Testis (tissue), 3 donors: ENCODE results near the gene CDC16. TPM values are rescaled to one million over a fixed set of nuclear protein-coding genes. Genes with fewer than 3 reads are reported as not detected.
"Not testable (repeated sequence)": the region's sequence is repeated elsewhere in the genome, so short reads cannot be mapped to it uniquely, and the experiment has no call there.

ENCODE experiments used
- DNase-seq: peaks from one replicate; pipeline ENCODE4 v3.0.0-alpha.2; 2019
- H3K27ac ChIP-seq, 2 donors: fragments of 200-600 bp; sonication (generic); one replicate each; pipeline ENCODE4 v1.5.1; 2019
- H3K27me3 ChIP-seq: fragments of 200-600 bp; sonication (generic); one replicate; pipeline ENCODE4 v1.5.1; 2019
- H3K36me3 ChIP-seq: fragments of 200-600 bp; sonication (generic); one replicate; pipeline ENCODE4 v1.5.1; 2017; ENCODE audit warnings: low read depth; ENCODE audit errors: missing control alignments
- H3K4me1 ChIP-seq: fragments of 200-600 bp; sonication (generic); one replicate; pipeline ENCODE4 v1.5.1; 2019
- H3K4me3 ChIP-seq, 2 donors: fragments of 200-600 bp; sonication (generic); one replicate each; pipeline ENCODE4 v1.5.1; 2017 to 2019
- H3K9me3 ChIP-seq: fragments of 200-600 bp; sonication (generic); one replicate; pipeline ENCODE4 v1.5.1; 2017
- POLR2A ChIP-seq: fragments of 450-650 bp; IDR thresholded peaks from one replicate; pipeline ENCODE4 v1.6.1; 2017; ENCODE audit warnings: antibody characterized with exemption, mild to moderate bottlenecking, moderate library complexity
- WGBS, 2 donors: methylation state at CpG; one replicate each; pipeline ENCODE4 v1.1.5; 2018; 5-methylcytosine and 5-hydroxymethylcytosine counted together
- intact Hi-C: fragments of 100-400 bp; cut with DNase I; formaldehyde crosslinking; loops from one replicate; pipeline ENCODE4 v1.15.1; 2023; ENCODE audit warnings: low total_unique reads
- polyA plus RNA-seq: library from polyadenylated mRNA; stranded (reverse); fragments of 350-450 nt; fragmentation: Illumina TruSeq; extraction: RNeasy Lipid Tissue Mini Kit (QIAGEN cat#74804); gene quantifications from one replicate; pipeline ENCODE4 v1.2.3, GENCODE V29; 2014; ENCODE audit warnings: low read depth, low replicate concordance; ENCODE audit not compliant: insufficient read depth
- total RNA-seq, 2 donors: library from RNA; depleted of rRNA; stranded (reverse); fragments of >200 nt; gene quantifications; one replicate each; pipeline ENCODE4 v1.2.3, GENCODE V29; 2016
- TF ChIP-seq, protein P1 (sequence below), 3 experiments: fragments of 450-650 bp in 2 of 3; fragments of 200-600 bp in 1 of 3; sonication (generic) in 1 of 3; IDR thresholded peaks; one replicate each; pipeline ENCODE4 v1.5.1; 2016 to 2019; ENCODE audit warnings: antibody characterized with exemption in 3 of 3, mild to moderate bottlenecking in 2 of 3, moderate library complexity in 1 of 3

CDC16 gene
- total and polyA plus RNA-seq, 3 donors from 2014 or later: 88.1 to 110 (median 96.8) TPM

DNA sequence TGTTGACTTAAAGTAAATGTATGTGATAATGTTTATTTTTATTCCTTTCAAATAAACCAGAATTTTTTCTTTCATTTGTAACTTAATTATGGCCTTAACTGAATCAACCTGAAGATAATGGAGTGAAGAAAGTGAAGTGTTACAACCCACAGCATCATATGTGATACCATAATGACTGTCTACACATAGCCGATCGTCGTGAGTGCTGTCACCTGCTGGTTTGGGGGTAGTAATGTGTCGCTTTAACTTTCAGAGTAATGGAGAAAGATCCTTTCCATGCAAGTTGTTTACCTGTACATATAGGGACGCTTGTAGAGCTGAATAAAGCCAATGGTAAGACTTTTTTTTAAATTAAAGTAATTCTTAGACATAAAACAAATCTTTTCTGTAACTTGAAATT lies 9.9 kb downstream of the CDC16 start:
- intact Hi-C loops: no loop called here
- no peaks in the 10 kb centered on the region for H3K4me1 ChIP-seq
- WGBS, 2 donors: 89 to 95% methylated on average over 5 of the region's 5 CpGs
- H3K27ac ChIP-seq: no peak overlapping the region
- no peak for TF ChIP-seq POLR2A
- TF ChIP-seq, protein P1, sequence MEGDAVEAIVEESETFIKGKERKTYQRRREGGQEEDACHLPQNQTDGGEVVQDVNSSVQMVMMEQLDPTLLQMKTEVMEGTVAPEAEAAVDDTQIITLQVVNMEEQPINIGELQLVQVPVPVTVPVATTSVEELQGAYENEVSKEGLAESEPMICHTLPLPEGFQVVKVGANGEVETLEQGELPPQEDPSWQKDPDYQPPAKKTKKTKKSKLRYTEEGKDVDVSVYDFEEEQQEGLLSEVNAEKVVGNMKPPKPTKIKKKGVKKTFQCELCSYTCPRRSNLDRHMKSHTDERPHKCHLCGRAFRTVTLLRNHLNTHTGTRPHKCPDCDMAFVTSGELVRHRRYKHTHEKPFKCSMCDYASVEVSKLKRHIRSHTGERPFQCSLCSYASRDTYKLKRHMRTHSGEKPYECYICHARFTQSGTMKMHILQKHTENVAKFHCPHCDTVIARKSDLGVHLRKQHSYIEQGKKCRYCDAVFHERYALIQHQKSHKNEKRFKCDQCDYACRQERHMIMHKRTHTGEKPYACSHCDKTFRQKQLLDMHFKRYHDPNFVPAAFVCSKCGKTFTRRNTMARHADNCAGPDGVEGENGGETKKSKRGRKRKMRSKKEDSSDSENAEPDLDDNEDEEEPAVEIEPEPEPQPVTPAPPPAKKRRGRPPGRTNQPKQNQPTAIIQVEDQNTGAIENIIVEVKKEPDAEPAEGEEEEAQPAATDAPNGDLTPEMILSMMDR (IDR thresholded peaks at IDR 0.05): no peak
- H3K27me3 ChIP-seq: no peaks in the 10 kb centered on the region
- H3K9me3 ChIP-seq: no peaks in the 10 kb centered on the region
- H3K4me3 ChIP-seq: no peak overlapping the region
- peaks cover 6% of the 10 kb centered on the region for H3K36me3 ChIP-seq
- no peak for DNase-seq

- Histone ChIP-seq H3K4me3 (no peak overlapping the region), H3K36me3 (peaks cover 6% of the 10 kb centered on the region), H3K4me1 (no peaks in the 10 kb centered on the region), H3K9me3 (no peaks in the 10 kb centered on the region), H3K27ac (no peak overlapping the region), H3K27me3 (no peaks in the 10 kb centered on the region)
- no peak for DNase-seq
- WGBS, 2 donors: 90 to 93% methylated on average over 3 of the region's 3 CpGs
- intact Hi-C loops: no loop called here
- TF ChIP-seq, protein P1 (IDR thresholded peaks at IDR 0.05): no peak
- TF ChIP-seq POLR2A: no peak
Measured at GRCh38 chr13:114248011-114248410, 13.3 kb downstream of the CDC16 start.

DNA sequence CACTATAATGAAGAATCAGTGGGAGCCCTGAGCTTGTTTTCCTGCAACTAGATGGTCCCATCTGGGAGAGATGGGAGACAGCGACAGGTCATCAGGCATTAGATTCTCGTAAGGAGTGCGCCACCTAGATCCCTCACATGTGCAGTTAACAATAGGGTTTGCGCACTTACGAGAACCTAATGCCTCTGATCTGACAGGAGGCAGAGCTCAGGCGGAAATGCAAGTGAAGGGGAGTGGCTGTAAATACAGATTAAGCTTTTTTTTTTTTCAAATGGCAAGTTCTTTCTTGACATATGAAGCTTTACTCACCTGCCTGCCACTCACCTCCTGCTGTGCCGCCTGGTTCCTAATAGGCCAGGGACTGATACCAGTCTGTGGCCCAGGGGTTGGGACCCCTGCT lies 14.4 kb downstream of the CDC16 start:
- TF ChIP-seq POLR2A: no peak
- TF ChIP-seq, protein P1 (IDR thresholded peaks at IDR 0.05): no peak
- H3K27me3 ChIP-seq: no peaks in the 10 kb centered on the region
- 94 to 98% methylated on average over 7 of the region's 7 CpGs for WGBS, 2 donors

GRCh38 chr13:114251639-114252440 lies 17.1 kb downstream of the CDC16 start:
- H3K27ac ChIP-seq, H3K27me3 ChIP-seq, H3K9me3 ChIP-seq, H3K4me1 ChIP-seq, intact Hi-C loops, H3K36me3 ChIP-seq, H3K4me3 ChIP-seq, DNase-seq: not testable (repeated sequence)
- WGBS, 2 donors: 90 to 100% methylated on average over 1 of the region's 1 CpG

More for the DNA sequence above, 14.4 kb downstream of the CDC16 start:
- Histone ChIP-seq H3K36me3 (peaks cover 6% of the 10 kb centered on the region), H3K4me3 (no peak overlapping the region), H3K27ac (no peak overlapping the region), H3K9me3 (no peaks in the 10 kb centered on the region), H3K4me1 (no peaks in the 10 kb centered on the region)
- intact Hi-C loops: no loop called here
- DNase-seq: no peak

GRCh38 chr13:114256547-114256946 lies 21.9 kb downstream of the CDC16 start:
- no peaks in the 10 kb centered on the region for H3K36me3 ChIP-seq
- H3K27me3 ChIP-seq: no peaks in the 10 kb centered on the region
- WGBS, 2 donors: 77 to 83% methylated on average over 1 of the region's 1 CpG

More at GRCh38 chr13:114256547-114256946, 21.9 kb downstream of the CDC16 start:
- Histone ChIP-seq H3K9me3 (no peaks in the 10 kb centered on the region), H3K27ac (no peak overlapping the region), H3K4me1 (no peaks in the 10 kb centered on the region), H3K4me3 (no peak overlapping the region)
- TF ChIP-seq POLR2A: no peak
- TF ChIP-seq, protein P1 (IDR thresholded peaks at IDR 0.05): no peak
- intact Hi-C loops: no loop called here
- DNase-seq: no peak
